ENCODE data around the gene SMIM29. TPM values are rescaled to one million over a fixed set of nuclear protein-coding genes. Genes with fewer than 3 reads are reported as not detected.

Gene SMIM29
- polyA plus RNA-seq, 1 donor (not counting 4 experiments of a cell fraction or from before 2014, with no cell fraction given) = 27.4 TPM

DNA sequence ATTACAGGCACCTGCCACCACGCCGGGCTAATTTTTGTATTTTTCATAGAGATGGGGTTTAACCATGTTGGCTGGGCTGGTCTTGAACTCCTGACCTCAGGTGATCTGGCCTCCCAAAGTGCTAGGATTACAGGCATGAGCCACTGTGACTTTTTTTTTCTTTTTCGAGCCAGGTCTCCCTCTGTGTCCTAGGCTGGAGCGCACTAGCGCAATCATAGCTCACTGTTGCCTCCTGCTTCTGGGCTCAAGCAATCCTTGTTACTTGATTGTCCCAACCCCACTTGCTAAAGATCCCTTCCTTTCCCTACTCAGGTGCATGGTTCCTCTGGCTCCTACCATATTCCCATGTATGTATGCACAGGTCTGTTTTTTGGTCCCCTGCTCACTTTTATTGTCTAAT, 27.4 kb upstream of the SMIM29 start:
- peaks cover 2 to 9% of the 10 kb centered on the region in 2 experiments for H3K36me3 ChIP-seq (ENCODE audit: control insufficient read depth in 2 of 2, extremely low read depth in 1 of 2, insufficient read depth in 2 of 2, low read length in 2 of 2)
- no peak for TF ChIP-seq EZH2 (IDR thresholded peaks at IDR 0.05; ENCODE audit: low read length)
- dilution Hi-C loops (cut with MboI; ENCODE audit: extremely low pct_ligation_motif_present, low sequenced_read_pairs) = no loop called here
- no peaks in the 10 kb centered on the region for H3K79me2 ChIP-seq (ENCODE audit: control insufficient read depth, insufficient read depth, low read length)
- no peak for FAIRE-seq
- no peak overlapping the region for H3K9ac ChIP-seq (ENCODE audit: control insufficient read depth, extremely low read depth, insufficient read depth, low read length)
- no peaks in the 10 kb centered on the region for H3K9me1 ChIP-seq (ENCODE audit: control insufficient read depth, extremely low read depth, insufficient read depth, low read length)
- H3K4me3 ChIP-seq (ENCODE audit: control insufficient read depth in 2 of 3, extremely low read depth in 1 of 3, insufficient read depth in 2 of 3, low read depth in 1 of 3, low read length in 3 of 3) = no peak overlapping the region
- H4K20me1 ChIP-seq (ENCODE audit: control insufficient read depth, extremely low read depth, insufficient read depth, low read length) = no peaks in the 10 kb centered on the region
- DNase-seq (ENCODE audit: low read depth, low spot score) = no peak
- H3K27ac ChIP-seq (ENCODE audit: control insufficient read depth, insufficient read depth, low read length) = no peak overlapping the region
- H3K4me1 ChIP-seq (ENCODE audit: control insufficient read depth, extremely low read depth, insufficient read depth, low read length) = no peaks in the 10 kb centered on the region
- no peak overlapping the region for H2AFZ ChIP-seq (ENCODE audit: control insufficient read depth, low read length)
- no peaks in the 10 kb centered on the region for H3K9me3 ChIP-seq (ENCODE audit: control insufficient read depth, low read depth, low read length)
- no peaks in the 10 kb centered on the region for H3K27me3 ChIP-seq (ENCODE audit: control insufficient read depth, extremely low read depth, insufficient read depth, low read length)
- H3K4me2 ChIP-seq (ENCODE audit: control insufficient read depth, extremely low read depth, insufficient read depth, low read depth, low read length) = no peak overlapping the region

DNA sequence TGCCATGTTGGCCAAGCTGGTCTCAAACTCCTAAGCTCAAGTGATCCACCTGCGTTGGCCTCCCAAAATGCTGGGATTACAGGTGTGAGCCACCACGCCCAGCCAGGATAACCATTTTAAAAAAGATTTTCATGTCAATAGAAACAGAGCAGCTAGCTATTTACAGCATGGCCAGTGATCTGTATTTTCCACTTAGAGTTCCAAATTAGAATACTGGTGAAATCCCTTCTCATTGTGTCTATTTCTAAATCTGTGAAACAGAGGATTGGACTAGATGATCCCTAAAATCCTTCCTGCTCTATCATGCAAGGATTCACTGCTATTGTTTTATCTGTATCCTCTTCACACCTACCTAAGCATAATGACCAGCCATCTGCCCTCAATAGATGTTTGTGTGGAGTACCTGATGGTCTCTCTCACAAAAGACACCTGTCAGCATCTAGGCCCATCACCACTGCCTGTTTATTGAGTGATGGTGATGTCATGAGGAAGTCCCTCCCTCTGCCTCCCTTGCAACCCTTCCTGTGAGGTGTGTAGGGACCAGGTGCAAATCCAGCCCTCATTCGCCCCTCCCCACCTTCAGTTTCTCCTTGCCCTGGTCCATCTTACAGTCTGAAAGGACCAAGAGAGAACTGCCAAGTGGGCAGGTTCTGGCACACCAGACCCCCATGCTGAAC, 26.5 kb upstream of the SMIM29 start:
- Histone ChIP-seq H3K4me3 (ENCODE audit: control insufficient read depth in 2 of 3, extremely low read depth in 1 of 3, insufficient read depth in 2 of 3, low read depth in 1 of 3, low read length in 3 of 3) (no peak overlapping the region), H3K4me2 (ENCODE audit: control insufficient read depth, extremely low read depth, insufficient read depth, low read depth, low read length) (no peak overlapping the region), H2AFZ (ENCODE audit: control insufficient read depth, low read length) (no peak overlapping the region), H3K27me3 (ENCODE audit: control insufficient read depth, extremely low read depth, insufficient read depth, low read length) (no peaks in the 10 kb centered on the region), H3K4me1 (ENCODE audit: control insufficient read depth, extremely low read depth, insufficient read depth, low read length) (no peaks in the 10 kb centered on the region), H3K9ac (ENCODE audit: control insufficient read depth, extremely low read depth, insufficient read depth, low read length) (no peak overlapping the region), H3K9me3 (ENCODE audit: control insufficient read depth, low read depth, low read length) (no peaks in the 10 kb centered on the region), H3K27ac (ENCODE audit: control insufficient read depth, insufficient read depth, low read length) (no peak overlapping the region), H3K79me2 (ENCODE audit: control insufficient read depth, insufficient read depth, low read length) (no peaks in the 10 kb centered on the region), H3K9me1 (ENCODE audit: control insufficient read depth, extremely low read depth, insufficient read depth, low read length) (no peaks in the 10 kb centered on the region), H4K20me1 (ENCODE audit: control insufficient read depth, extremely low read depth, insufficient read depth, low read length) (no peaks in the 10 kb centered on the region), H3K36me3 (ENCODE audit: control insufficient read depth in 2 of 2, extremely low read depth in 1 of 2, insufficient read depth in 2 of 2, low read length in 2 of 2) (peaks cover 2 to 9% of the 10 kb centered on the region in 2 experiments)
- no peak for DNase-seq (ENCODE audit: low read depth, low spot score)
- no peak for FAIRE-seq
- TF ChIP-seq, protein P1, sequence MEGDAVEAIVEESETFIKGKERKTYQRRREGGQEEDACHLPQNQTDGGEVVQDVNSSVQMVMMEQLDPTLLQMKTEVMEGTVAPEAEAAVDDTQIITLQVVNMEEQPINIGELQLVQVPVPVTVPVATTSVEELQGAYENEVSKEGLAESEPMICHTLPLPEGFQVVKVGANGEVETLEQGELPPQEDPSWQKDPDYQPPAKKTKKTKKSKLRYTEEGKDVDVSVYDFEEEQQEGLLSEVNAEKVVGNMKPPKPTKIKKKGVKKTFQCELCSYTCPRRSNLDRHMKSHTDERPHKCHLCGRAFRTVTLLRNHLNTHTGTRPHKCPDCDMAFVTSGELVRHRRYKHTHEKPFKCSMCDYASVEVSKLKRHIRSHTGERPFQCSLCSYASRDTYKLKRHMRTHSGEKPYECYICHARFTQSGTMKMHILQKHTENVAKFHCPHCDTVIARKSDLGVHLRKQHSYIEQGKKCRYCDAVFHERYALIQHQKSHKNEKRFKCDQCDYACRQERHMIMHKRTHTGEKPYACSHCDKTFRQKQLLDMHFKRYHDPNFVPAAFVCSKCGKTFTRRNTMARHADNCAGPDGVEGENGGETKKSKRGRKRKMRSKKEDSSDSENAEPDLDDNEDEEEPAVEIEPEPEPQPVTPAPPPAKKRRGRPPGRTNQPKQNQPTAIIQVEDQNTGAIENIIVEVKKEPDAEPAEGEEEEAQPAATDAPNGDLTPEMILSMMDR (optimal IDR thresholded peaks at IDR 0.05 in 1 of 3, IDR thresholded peaks at IDR 0.05 in 1 of 3, conservative IDR thresholded peaks at IDR 0.05 in 1 of 3; ENCODE audit: extremely low read depth in 1 of 3, insufficient read depth in 2 of 3, low read length in 3 of 3) = no peak
- TF ChIP-seq EZH2 (IDR thresholded peaks at IDR 0.05; ENCODE audit: low read length) = no peak
- dilution Hi-C loops (cut with MboI; ENCODE audit: extremely low pct_ligation_motif_present, low sequenced_read_pairs) = no loop called here

GRCh38 chr6:34274129-34274528, 25.3 kb upstream of the SMIM29 start:
- Histone ChIP-seq H2AFZ (ENCODE audit: control insufficient read depth, low read length) (no peak overlapping the region), H3K4me3 (ENCODE audit: control insufficient read depth in 2 of 3, extremely low read depth in 1 of 3, insufficient read depth in 2 of 3, low read depth in 1 of 3, low read length in 3 of 3) (no peak overlapping the region), H3K79me2 (ENCODE audit: control insufficient read depth, insufficient read depth, low read length) (no peaks in the 10 kb centered on the region), H3K9ac (ENCODE audit: control insufficient read depth, extremely low read depth, insufficient read depth, low read length) (no peak overlapping the region), H4K20me1 (ENCODE audit: control insufficient read depth, extremely low read depth, insufficient read depth, low read length) (no peaks in the 10 kb centered on the region), H3K36me3 (ENCODE audit: control insufficient read depth in 2 of 2, extremely low read depth in 1 of 2, insufficient read depth in 2 of 2, low read length in 2 of 2) (peaks cover 0 to 9% of the 10 kb centered on the region in 2 experiments), H3K27me3 (ENCODE audit: control insufficient read depth, extremely low read depth, insufficient read depth, low read length) (no peaks in the 10 kb centered on the region), H3K27ac (ENCODE audit: control insufficient read depth, insufficient read depth, low read length) (no peak overlapping the region), H3K9me1 (ENCODE audit: control insufficient read depth, extremely low read depth, insufficient read depth, low read length) (no peaks in the 10 kb centered on the region), H3K4me2 (ENCODE audit: control insufficient read depth, extremely low read depth, insufficient read depth, low read depth, low read length) (no peak overlapping the region), H3K9me3 (ENCODE audit: control insufficient read depth, low read depth, low read length) (no peaks in the 10 kb centered on the region), H3K4me1 (ENCODE audit: control insufficient read depth, extremely low read depth, insufficient read depth, low read length) (no peaks in the 10 kb centered on the region)
- DNase-seq (ENCODE audit: low read depth, low spot score) (no peak), FAIRE-seq (no peak)
- dilution Hi-C loops (cut with MboI; ENCODE audit: extremely low pct_ligation_motif_present, low sequenced_read_pairs) = no loop called here
- no peak for TF ChIP-seq EZH2 (IDR thresholded peaks at IDR 0.05; ENCODE audit: low read length)
- TF ChIP-seq, protein P1 (optimal IDR thresholded peaks at IDR 0.05 in 1 of 3, IDR thresholded peaks at IDR 0.05 in 1 of 3, conservative IDR thresholded peaks at IDR 0.05 in 1 of 3; ENCODE audit: extremely low read depth in 1 of 3, insufficient read depth in 2 of 3, low read length in 3 of 3) = no peak
